Astrocyte (in vitro differentiated cells and primary cell): Measurements from ENCODE around the gene COL6A3. TPM values are rescaled to one million over a fixed set of nuclear protein-coding genes. Genes with fewer than 3 reads are reported as not detected.

ENCODE experiments used
- DNase-seq: peaks from one replicate; pipeline ENCODE4 v3.0.0-alpha.2; 2010; ENCODE audit warnings: low read depth
- FAIRE-seq: peaks from 2 replicates; lab custom pipeline; 2011; peaks lifted over from hg19 to GRCh38; lab: Jason Lieb, UNC
- H2AFZ ChIP-seq: 2 replicates; pipeline ENCODE4 v1.6.0; 2012; ENCODE audit warnings: low read depth, low read length, inconsistent platforms
- H3K27ac ChIP-seq: 2 replicates; pipeline ENCODE4 v1.5.1; 2011; ENCODE audit warnings: low read depth, low read length, inconsistent platforms
- H3K27me3 ChIP-seq: 2 replicates; pipeline ENCODE4 v1.6.0; 2011; ENCODE audit warnings: low read length, inconsistent platforms; ENCODE audit not compliant: insufficient read depth
- H3K36me3 ChIP-seq: 2 replicates; pipeline ENCODE4 v1.5.1; 2011; ENCODE audit warnings: low read length, inconsistent platforms; ENCODE audit not compliant: insufficient read depth
- H3K4me1 ChIP-seq: 2 replicates; pipeline ENCODE4 v1.5.1; 2011; ENCODE audit warnings: low read length, inconsistent platforms; ENCODE audit not compliant: insufficient read depth
- H3K4me2 ChIP-seq: 2 replicates; pipeline ENCODE4 v1.6.0; 2012; ENCODE audit warnings: low read length, inconsistent platforms
- H3K4me3 ChIP-seq: 2 replicates; pipeline ENCODE4 v1.5.1; 2011; ENCODE audit warnings: low read depth, mild to moderate bottlenecking, low read length, inconsistent platforms; ENCODE audit not compliant: insufficient read depth
- H3K79me2 ChIP-seq: 2 replicates; pipeline ENCODE4 v1.6.0; 2012; ENCODE audit warnings: mild to moderate bottlenecking, low read length, inconsistent platforms; ENCODE audit not compliant: insufficient read depth
- H3K9ac ChIP-seq: 2 replicates; pipeline ENCODE4 v1.6.0; 2012; ENCODE audit warnings: mild to moderate bottlenecking, low read length, inconsistent platforms
- H3K9me3 ChIP-seq: 2 replicates; pipeline ENCODE4 v1.5.1; 2012; ENCODE audit warnings: low read depth, mild to moderate bottlenecking, low read length, inconsistent platforms; ENCODE audit not compliant: insufficient read depth
- H4K20me1 ChIP-seq: 2 replicates; pipeline ENCODE4 v1.6.0; 2012; ENCODE audit warnings: low read length, inconsistent platforms; ENCODE audit not compliant: insufficient read depth
- H3K27ac Mint-ChIP-seq: one replicate; pipeline ENCODE4 v1.8.0; 2021; ENCODE audit warnings: mild to moderate bottlenecking, mixed read lengths; ENCODE audit not compliant: unreplicated experiment
- H3K27me3 Mint-ChIP-seq: one replicate; pipeline ENCODE4 v1.8.0; 2021; ENCODE audit warnings: low read depth, mixed read lengths; ENCODE audit not compliant: unreplicated experiment
- H3K36me3 Mint-ChIP-seq: one replicate; pipeline ENCODE4 v1.8.0; 2021; ENCODE audit warnings: low read depth, mixed read lengths; ENCODE audit not compliant: unreplicated experiment
- H3K4me1 Mint-ChIP-seq: one replicate; pipeline ENCODE4 v1.8.0; 2021; ENCODE audit warnings: low read depth, mixed read lengths; ENCODE audit not compliant: unreplicated experiment
- H3K4me3 Mint-ChIP-seq: one replicate; pipeline ENCODE4 v1.8.0; 2021; ENCODE audit warnings: mild to moderate bottlenecking, moderate library complexity, mixed read lengths; ENCODE audit not compliant: unreplicated experiment
- H3K9me3 Mint-ChIP-seq: one replicate; pipeline ENCODE4 v1.8.0; 2021; ENCODE audit warnings: mild to moderate bottlenecking, mixed read lengths; ENCODE audit not compliant: unreplicated experiment
- CTCF ChIP-seq: IDR thresholded peaks from 2 replicates; pipeline ENCODE4 v1.5.1; 2011; ENCODE audit warnings: low read depth, mild to moderate bottlenecking, inconsistent platforms, low read length, moderate library complexity; ENCODE audit not compliant: insufficient read depth
- EZH2 ChIP-seq: IDR thresholded peaks from 2 replicates; pipeline ENCODE4 v1.6.1; 2012; ENCODE audit warnings: mild to moderate bottlenecking, low read length, inconsistent platforms; ENCODE audit not compliant: insufficient read depth
- total RNA-seq: library from RNA; stranded (reverse); gene quantifications from 2 replicates; pipeline ENCODE4 v1.2.1, GENCODE V29; 2021

Gene COL6A3
- total RNA-seq, 1 donor from 2014 or later = 200 TPM

- Mint-ChIP-seq H3K36me3 (peaks cover 3% of the 10 kb centered on the region), H3K27me3 (peaks cover 12% of the 10 kb centered on the region)
- FAIRE-seq = no peak
These were observed 32.3 kb upstream of the COL6A3 start for GRCh38 chr2:237446338-237446665.

GRCh38 chr2:237445611-237446337 lies 31.8 kb upstream of the COL6A3 start:
- Histone ChIP-seq H3K9ac (no peak overlapping the region), H3K79me2 (no peaks in the 10 kb centered on the region), H3K4me3 (no peak overlapping the region), H3K27me3 (no peaks in the 10 kb centered on the region), H3K4me2 (no peak overlapping the region), H3K9me3 (no peaks in the 10 kb centered on the region), H4K20me1 (no peaks in the 10 kb centered on the region), H3K36me3 (no peaks in the 10 kb centered on the region), H2AFZ (no peak overlapping the region), H3K27ac (no peak overlapping the region), H3K4me1 (peaks cover 23% of the 10 kb centered on the region)
- H3K27ac Mint-ChIP-seq = no peak overlapping the region
- H3K9me3 Mint-ChIP-seq = peaks cover 4% of the 10 kb centered on the region
- peaks cover 17% of the 10 kb centered on the region for H3K4me1 Mint-ChIP-seq
- DNase-seq (no peak), FAIRE-seq (no peak)
- no peak overlapping the region for H3K4me3 Mint-ChIP-seq
- peaks cover 3% of the 10 kb centered on the region for H3K36me3 Mint-ChIP-seq
- no peak for TF ChIP-seq EZH2
- TF ChIP-seq CTCF = no peak
- H3K27me3 Mint-ChIP-seq = peaks cover 7% of the 10 kb centered on the region

More at GRCh38 chr2:237446338-237446665, 32.3 kb upstream of the COL6A3 start:
- H3K27ac Mint-ChIP-seq = no peak overlapping the region
- no peaks in the 10 kb centered on the region for H3K27me3 ChIP-seq
- H3K4me3 ChIP-seq = no peak overlapping the region
- H3K4me1 ChIP-seq = peaks cover 18% of the 10 kb centered on the region
- H2AFZ ChIP-seq = no peak overlapping the region
- H3K9me3 Mint-ChIP-seq = peaks cover 8% of the 10 kb centered on the region
- no peak overlapping the region for H3K9ac ChIP-seq
- TF ChIP-seq EZH2 (no peak), CTCF (no peak)
- DNase-seq = no peak
- H4K20me1 ChIP-seq = no peaks in the 10 kb centered on the region
- H3K4me1 Mint-ChIP-seq = peaks cover 13% of the 10 kb centered on the region
- H3K4me3 Mint-ChIP-seq = no peak overlapping the region
- no peaks in the 10 kb centered on the region for H3K9me3 ChIP-seq
- H3K36me3 ChIP-seq = no peaks in the 10 kb centered on the region
- H3K79me2 ChIP-seq = no peaks in the 10 kb centered on the region
- no peak overlapping the region for H3K4me2 ChIP-seq
- no peak overlapping the region for H3K27ac ChIP-seq

GRCh38 chr2:237444071-237444470 lies 30.1 kb upstream of the COL6A3 start:
- H3K79me2 ChIP-seq = no peaks in the 10 kb centered on the region
- Mint-ChIP-seq H3K36me3 (peaks cover 3% of the 10 kb centered on the region), H3K4me3 (no peak overlapping the region), H3K27me3 (peaks cover 6% of the 10 kb centered on the region), H3K4me1 (peaks cover 22% of the 10 kb centered on the region), H3K9me3 (no peaks in the 10 kb centered on the region), H3K27ac (no peak overlapping the region)
- H3K4me1 ChIP-seq = peaks cover 21% of the 10 kb centered on the region
- no peak for DNase-seq
- H3K4me3 ChIP-seq = no peak overlapping the region
- no peaks in the 10 kb centered on the region for H3K9me3 ChIP-seq
- TF ChIP-seq CTCF = no peak
- no peak for TF ChIP-seq EZH2
- H3K9ac ChIP-seq = no peak overlapping the region
- H3K27me3 ChIP-seq = no peaks in the 10 kb centered on the region
- no peak overlapping the region for H3K4me2 ChIP-seq
- FAIRE-seq = no peak
- H4K20me1 ChIP-seq = no peaks in the 10 kb centered on the region
- H3K36me3 ChIP-seq = no peaks in the 10 kb centered on the region
- no peak overlapping the region for H2AFZ ChIP-seq
- no peak overlapping the region for H3K27ac ChIP-seq
